Subcutaneous adipose tissue (tissue), 4 donors: Measurements from ENCODE around the gene ARFGEF3. TPM values are rescaled to one million over a fixed set of nuclear protein-coding genes. Genes with fewer than 3 reads are reported as not detected.

Source experiments
- CTCF ChIP-seq: fragments of 450-650 bp; IDR thresholded peaks from one replicate; pipeline ENCODE4 v1.5.1; 2016; ENCODE audit warnings: low read depth, mild to moderate bottlenecking, control low read depth, antibody characterized with exemption, moderate library complexity
- total RNA-seq, 4 donors: library from RNA; depleted of rRNA; stranded (reverse); fragments of >200 nt; gene quantifications; one replicate each; pipeline ENCODE4 v1.1.0, GENCODE V29; 2016

Gene ARFGEF3
- total RNA-seq, 4 donors from 2014 or later, result 1.0 to 6.2 (median 2.3) TPM

DNA sequence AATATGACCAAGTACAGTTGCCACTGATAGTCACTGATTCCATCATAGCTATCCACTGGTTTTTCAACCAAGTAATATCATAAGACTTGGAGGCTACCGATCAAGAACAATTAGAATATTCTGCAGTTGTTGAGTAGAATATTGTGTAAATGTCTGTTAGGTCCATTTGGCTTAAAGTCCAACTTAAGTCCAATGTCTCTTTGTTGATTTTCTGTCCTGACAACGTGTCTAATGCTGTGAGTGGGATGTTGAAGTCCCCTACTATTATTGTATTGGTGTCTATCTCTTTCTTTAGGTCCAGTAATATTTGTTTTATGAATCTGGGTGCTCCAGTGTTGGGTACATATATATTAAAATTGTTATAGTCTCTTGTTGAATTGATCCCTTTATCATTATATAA lies 13.9 kb downstream of the ARFGEF3 start:
- TF ChIP-seq CTCF, result no peak

GRCh38 chr6:138176652-138177232 lies 15.0 kb downstream of the ARFGEF3 start:
- no peak for TF ChIP-seq CTCF

DNA sequence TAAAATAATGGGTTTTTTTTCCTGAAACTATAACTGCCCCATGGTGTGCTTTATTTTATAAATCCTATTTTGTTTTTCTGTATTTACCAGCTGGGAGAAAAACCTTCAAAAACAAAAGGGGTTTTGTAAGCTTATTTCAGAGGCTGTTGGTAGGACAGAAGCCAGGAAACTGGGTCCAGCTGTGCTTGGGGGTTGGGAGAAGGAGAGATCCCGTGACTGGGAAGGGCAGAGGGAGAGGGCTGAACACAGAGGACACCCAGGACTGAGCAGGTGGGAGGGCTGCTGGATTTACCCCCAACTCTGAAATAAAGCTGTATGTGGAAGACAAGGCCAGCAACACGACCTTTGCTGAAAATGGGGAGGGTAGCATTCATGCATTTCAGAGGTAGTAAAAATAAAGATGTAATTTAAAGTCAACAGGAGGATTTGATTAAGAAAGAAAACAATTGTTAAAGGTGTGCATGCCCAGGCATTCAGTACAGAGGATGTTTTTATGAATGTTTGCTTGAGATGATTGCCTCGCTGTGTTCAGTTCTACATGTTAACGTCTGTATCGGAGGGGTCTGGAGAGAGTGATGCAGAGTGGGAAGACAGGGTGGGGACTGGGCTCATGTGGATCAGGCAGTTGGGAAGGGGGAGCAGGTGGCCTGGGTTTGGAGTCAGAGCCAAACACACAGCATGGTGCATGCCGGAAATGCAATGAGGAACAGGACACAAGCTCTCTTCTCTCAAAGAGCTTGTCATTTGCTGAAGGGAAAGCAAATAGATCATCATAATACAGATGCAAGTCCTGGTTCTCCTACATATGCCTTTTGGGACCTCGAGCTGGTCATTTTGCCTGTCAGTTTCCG lies 21.4 kb downstream of the ARFGEF3 start:
- TF ChIP-seq CTCF, result no peak

- no peak for TF ChIP-seq CTCF
Observed at GRCh38 chr6:138183790-138184134, 22.0 kb downstream of the ARFGEF3 start.

DNA sequence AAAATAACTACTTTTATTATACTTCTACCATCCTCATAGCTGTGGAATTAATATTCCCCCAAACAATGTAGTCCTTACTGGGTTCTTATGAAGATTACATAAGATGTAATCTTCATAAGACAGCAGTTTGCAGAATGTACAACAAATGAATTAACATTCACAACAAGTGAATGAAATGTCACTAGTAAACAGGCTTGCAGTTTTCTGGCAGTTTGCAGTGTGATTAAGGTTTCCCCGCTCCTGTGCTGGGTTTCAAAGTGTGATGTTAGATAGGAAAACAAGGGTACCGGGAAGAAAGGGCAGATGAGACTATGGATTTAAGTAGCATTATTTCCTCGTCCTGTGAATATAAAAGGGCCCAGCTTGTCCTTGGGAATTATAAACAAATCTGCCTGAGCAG lies 22.5 kb downstream of the ARFGEF3 start:
- no peak for TF ChIP-seq CTCF

DNA sequence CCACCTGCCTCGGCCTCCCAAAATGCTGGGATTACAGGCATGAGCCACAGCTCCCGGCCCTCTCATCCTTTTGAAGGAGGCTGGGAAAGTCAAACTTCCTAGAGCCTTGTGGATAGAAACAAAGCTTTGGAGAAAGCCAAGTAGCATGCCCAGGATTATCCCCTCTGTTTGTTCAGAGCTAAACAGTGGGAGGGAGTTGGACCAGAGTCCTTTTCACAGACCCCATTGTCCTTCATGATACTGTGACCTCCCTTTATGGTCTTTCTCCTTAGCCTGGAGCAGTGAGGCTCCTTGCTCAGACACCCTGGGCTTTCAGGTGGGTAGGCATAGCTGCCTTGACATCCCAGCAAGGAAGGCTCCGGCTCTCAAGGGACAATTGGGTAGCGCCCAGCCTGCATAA lies 25.4 kb downstream of the ARFGEF3 start:
- TF ChIP-seq CTCF, result no peak

GRCh38 chr6:138188278-138188941 lies 26.7 kb downstream of the ARFGEF3 start:
- TF ChIP-seq CTCF, result no peak
